HG03558 (cell line): Measurements from ENCODE around the gene N4BP2L2.

ENCODE experiments used
- ATAC-seq: cut with Tn5 transposase; IDR thresholded peaks from one replicate; pipeline ENCODE4 v1.9.1; 2021; ENCODE audit warnings: moderate number of reproducible peaks; ENCODE audit not compliant: unreplicated experiment; ENCODE audit errors: extremely low read depth

N4BP2L2 gene

DNA sequence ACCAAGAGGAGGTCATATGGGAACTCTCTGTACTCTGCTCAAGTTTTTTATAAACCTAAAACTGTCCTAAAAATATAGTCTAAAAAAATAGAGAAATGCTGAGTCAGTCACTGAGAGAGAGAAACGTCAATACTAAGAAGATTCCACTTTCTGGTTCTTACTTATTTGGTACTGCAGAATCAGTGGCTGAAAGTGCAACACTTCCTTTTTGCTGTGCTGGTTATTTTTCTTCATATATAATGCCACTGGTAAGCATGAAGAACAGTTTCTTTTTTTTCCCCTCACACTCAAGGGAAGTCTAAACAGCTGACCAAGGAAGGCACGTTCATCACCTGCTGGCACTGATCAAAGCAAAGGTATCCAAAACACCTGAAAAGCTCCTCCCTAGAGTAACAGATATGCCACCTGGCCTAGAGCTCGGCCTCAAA lies 66.4 kb downstream of the N4BP2L2 start:
- peak; percentile 62 for ATAC-seq

DNA sequence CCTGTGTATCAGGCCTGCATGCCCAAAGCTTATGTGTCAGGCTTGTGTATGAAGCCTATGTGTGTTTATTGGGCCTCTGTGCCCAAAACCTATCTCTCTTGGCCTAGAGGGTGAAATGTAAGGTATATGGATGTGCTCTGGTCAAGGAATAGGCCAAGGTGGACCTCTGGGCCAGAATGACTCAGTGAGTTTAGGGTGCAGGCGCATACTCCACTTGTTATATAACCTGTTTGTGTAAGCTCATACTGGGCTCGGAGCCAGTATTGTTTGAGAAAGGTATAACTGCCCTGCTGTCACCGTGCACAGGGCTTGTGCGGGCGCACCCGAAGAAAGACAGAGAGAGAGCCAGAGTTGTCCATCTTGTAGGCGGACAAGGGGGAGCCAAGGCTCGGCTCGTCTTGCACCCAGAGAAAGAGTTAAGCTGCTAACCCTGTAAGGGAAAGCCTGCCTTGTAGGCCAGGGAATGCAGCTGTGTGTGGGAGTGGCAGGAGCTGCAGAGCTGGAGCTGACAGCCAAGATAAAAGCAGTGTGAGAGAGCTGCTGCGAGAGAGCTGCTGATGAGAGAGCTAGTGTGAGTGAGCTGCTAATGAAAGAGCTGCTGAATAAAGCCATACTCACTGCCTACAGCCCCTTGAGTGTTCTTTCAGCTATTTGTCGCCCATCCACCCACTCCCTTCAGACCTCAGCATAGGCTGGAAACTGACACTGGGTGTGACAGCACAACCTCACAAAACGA lies 67.2 kb downstream of the N4BP2L2 start:
- no peak for ATAC-seq

GRCh38 chr13:32468502-32469142 lies 70.0 kb downstream of the N4BP2L2 start:
- ATAC-seq, result no peak

DNA sequence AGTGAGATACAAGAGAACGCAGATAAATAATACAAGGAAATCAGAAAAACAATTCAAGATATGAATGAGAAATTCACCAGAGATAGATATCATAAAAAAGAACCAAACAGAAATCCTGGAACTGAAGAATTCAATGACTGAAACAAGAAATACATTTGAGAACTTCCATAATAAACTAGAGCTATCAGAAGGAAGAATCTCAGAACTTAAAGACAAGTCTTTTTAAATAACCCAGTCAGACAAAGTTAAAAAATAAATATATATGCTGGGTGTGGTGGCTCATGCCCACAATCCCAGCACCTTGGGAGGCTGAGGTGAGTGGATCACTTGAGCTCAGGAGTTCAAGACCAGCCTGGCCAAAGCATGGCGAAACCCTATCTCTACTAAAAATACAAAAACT lies 82.0 kb downstream of the N4BP2L2 start:
- no peak for ATAC-seq

GRCh38 chr13:32455594-32455903 lies 83.0 kb downstream of the N4BP2L2 start:
- ATAC-seq, result no peak

DNA sequence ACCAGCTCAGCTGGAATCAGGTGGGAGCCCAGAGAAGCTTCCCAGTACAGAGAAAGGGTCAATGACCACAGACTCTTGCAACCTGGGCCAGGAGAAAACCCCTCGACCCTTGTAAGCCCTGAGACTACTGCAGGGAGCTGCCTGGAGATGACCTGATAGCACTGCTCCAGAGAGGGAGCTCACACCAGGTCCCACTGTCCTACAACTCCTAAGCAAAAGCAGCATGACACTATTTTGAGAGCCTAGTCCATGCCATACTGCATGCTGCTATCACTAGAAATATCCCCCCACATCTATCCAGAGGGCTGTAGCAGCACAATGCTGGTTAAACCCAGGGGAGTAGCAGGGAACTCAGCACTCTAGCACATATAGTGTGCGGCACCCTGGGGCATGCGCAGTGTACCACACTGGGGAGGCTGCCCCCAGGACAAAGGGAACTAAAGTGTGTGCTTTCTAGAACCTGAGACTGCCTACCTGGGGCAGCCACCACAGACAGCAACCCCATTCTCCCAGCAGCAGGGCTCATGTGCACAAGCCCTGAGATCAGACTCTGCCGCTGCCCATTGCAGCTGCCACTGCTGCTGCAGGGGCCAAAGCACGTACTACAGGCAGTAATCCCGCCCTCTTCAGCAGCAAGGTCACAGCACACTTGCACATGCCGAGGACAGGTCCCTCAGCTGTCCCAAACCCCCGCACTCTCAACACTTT lies 83.6 kb downstream of the N4BP2L2 start:
- no peak for ATAC-seq

GRCh38 chr13:32453981-32454380 lies 84.6 kb downstream of the N4BP2L2 start:
- ATAC-seq, result no peak

GRCh38 chr13:32448972-32449371 lies 89.6 kb downstream of the N4BP2L2 start:
- no peak for ATAC-seq

DNA sequence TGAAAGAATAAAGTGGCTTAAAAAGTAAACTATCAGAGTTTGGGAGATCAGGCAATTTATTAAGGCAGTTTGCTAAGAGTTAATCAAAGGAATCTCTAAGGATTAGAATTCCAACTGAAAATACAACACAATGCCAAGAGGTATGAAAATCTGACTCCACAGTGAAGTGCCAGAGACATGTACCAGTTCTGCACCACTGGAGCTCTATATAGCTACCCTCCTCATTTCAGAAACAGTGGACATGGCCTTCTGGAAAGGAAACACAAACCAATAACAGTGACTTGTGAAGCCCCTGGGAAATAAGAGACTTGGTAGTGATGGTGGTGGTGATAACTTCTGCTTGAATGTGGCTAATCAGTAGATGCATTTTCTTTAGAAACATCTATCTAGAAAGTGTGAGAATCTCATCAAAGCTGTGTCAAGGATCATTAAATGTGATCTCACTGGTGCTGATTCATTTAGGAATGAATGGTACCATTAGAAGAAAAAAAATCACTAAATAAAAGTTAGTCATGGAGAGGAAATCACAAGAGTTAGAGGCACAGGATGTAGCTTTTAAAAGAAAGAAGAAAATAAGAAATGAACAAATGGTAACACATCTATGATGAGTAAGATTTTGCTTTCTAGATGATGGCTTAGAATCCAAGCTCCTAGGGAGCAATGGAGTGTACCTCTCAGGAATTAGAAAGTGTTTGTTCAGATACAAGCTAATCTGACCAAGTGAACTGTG lies 90.5 kb downstream of the N4BP2L2 start:
- no peak for ATAC-seq

DNA sequence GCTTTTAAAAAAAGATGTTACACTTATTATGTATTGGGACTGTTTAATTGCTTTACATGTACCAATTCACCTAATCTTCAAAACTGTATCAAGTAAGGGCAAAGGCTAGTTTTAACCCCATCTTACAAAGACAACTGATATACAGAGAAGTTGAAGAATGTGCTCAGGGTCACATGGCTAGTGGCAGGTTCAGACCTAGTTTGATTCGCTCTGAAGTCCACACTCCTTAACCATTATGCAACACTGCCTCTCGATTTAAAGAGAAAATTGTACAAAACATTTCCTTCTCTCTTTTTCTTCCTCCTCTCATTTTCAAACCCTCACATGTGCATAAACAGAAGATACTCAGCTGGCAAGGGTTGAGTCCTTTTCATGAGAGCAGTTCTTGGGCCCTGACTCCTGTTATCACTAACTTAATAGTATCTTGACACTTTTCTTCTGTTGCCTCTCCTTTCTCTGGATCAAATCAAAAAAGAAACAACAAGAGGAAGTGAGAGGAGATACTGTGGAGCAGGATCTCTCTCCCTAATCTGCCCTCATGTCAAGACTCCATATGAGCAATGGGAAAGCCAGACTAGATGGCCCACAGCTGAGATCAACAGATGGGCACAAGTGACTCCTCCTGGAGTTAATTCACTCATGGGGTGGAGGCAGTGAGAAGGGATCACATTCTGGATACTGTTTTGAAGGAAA lies 91.7 kb downstream of the N4BP2L2 start:
- ATAC-seq, result no peak

- no peak for ATAC-seq
Observed at GRCh38 chr13:32446220-32446619, 92.4 kb downstream of the N4BP2L2 start.

DNA sequence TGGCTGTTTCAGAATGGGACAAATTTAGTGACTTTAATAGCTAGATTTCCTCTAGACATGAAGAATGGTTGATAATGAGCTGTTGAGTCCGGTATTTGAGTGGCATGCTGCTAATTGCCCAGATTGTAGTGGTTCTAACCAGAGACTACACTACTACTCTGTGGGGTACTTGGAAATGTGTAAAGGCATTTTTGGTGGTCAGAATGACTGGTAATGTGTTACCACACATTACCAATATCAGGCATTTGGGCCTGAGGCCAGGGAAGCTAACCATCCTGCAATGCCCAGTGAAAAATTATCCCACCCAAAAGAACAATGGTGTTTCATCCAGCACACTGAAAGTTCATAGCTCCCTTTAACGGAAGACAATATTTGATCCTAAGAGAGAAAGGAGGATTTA lies 93.1 kb downstream of the N4BP2L2 start:
- no peak for ATAC-seq

GRCh38 chr13:32443111-32443510 lies 95.5 kb downstream of the N4BP2L2 start:
- no peak for ATAC-seq

- no peak for ATAC-seq
Observed at GRCh38 chr13:32438871-32439270, 99.7 kb downstream of the N4BP2L2 start.

- ATAC-seq, result no peak
Observed at GRCh38 chr13:32432856-32433255, 105.7 kb downstream of the N4BP2L2 start.

DNA sequence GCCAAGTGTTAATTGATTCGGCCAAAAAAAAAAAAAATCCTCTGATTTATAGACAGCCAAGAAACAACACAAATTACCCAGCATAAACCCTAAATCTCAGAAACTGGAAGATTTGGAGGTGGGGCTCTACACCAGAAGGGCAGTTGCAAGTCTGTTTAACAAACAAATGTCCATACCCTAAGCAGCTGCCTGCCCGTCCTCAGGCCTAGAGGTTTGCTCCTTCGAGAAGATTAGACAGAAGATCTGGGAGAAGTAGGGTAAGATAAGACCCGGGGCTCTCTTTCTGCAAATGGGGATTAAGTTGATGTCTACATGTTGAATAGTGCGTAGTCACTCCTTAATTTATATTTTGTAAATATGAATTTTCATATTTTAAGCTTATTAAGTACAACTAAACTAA lies 107.2 kb downstream of the N4BP2L2 start:
- no peak for ATAC-seq

GRCh38 chr13:32430018-32430747 lies 108.4 kb downstream of the N4BP2L2 start:
- no peak for ATAC-seq

DNA sequence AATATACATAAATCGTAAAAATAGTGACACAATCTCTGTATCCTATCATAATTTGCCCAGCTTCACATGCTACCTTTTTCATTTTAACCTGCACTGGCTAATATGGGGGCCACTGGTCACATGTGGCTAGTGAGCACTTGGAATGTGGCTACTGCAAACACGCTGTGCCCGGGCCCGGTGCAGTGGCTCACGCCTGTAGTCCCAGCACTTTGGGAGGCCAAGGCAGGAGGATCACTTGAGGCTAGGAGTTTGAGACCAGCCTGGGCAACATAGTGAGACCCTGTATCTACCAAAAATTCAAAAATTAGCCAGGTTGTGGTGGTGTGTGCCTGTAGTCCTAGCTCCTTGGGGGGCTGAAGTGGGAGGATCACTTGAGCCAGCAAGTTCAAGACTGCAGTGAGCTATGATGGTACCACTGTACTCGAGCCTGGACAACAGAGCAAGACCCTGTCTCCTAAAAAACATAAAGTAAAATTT lies 109.1 kb downstream of the N4BP2L2 start:
- no peak for ATAC-seq

DNA sequence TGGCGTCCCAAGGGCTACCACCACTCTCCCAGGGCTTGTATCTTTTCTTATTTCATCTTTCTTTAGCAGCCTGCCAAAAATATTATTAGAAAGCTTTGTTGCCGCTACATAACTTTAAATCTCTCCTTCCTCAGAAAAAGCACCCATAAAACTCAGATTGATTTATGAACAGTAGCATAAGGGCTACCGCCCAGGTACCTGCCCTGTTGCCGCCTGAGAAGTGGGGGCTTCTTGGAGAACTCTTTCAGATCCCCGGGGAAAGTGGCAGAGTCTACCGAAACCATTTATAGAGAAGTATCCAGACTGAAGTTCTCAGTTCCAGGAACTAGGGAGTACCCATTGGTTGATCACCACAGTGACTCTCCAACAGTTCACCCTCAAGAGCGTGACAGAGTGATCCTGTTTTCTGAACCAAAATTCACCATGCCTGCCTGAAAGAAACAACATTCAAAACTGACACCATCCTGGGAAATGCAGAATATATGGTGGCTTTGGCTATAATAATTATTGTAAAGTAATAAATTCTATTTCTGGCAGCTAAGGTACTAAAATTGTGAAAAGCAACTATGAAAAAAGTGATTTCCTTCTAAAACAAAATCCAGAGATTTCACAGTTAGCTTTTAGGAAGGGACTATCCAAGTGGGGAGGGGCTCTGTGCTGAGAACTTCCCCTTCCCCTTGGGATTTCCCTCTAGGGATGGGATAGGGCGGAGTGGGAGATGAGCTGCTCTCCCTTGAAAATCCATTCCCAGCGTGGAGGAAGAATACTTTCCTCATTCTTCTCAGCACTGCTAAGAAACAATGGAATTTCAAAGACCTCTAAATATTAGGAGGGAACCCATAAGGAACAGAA lies 109.8 kb downstream of the N4BP2L2 start:
- ATAC-seq, result no peak
